IMR-90 (cell line): ENCODE data around the gene FOXN3. TPM values are rescaled to one million over a fixed set of nuclear protein-coding genes. Genes with fewer than 3 reads are reported as not detected.

Source experiments
- ATAC-seq: fragments of 200-7000 bp; cut with Tn5 transposase; 2 replicates; pipeline ENCODE4 v1.9.1; 2020; ENCODE audit warnings: low read depth, mild to moderate bottlenecking, moderate library complexity
- BruUV-seq: library from RNA; stranded (reverse); fragments of 400-500 nt; replicated peaks from 2 replicates; lab custom pipeline; 2021; lab: Mats Ljungman, UMichigan
- CTCF ChIA-PET: fragments of 300-600 bp; formaldehyde crosslinking; extraction: SDS; loops from one replicate; lab custom pipeline; 2021; ENCODE audit warnings: antibody characterized with exemption; lab: Yijun Ruan, JAX
- POLR2A ChIA-PET: fragments of 300-600 bp; sonication (Branson Sonifier 250); formaldehyde crosslinking; loops from one replicate; lab custom pipeline; 2022; ENCODE audit warnings: antibody characterized with exemption; ENCODE audit not compliant: unreplicated experiment; lab: Charles Lee
- DNase-seq: peaks from one replicate; pipeline ENCODE4 v3.0.0; 2013
- H2AFZ ChIP-seq: replicated peaks from 2 replicates; pipeline ENCODE3; 2013; ENCODE audit warnings: low read length, mild to moderate bottlenecking; ENCODE audit not compliant: poor library complexity
- H2AK5ac ChIP-seq: 2 replicates; pipeline ENCODE4 v1.6.1; 2013; ENCODE audit warnings: low read depth, low read length, inconsistent platforms
- H2AK9ac ChIP-seq: replicated peaks from 2 replicates; pipeline ENCODE3; 2013; ENCODE audit warnings: mild to moderate bottlenecking, low read depth, low read length, moderate library complexity; ENCODE audit not compliant: poor library complexity
- H2BK120ac ChIP-seq: 2 replicates; pipeline ENCODE4 v1.6.1; 2013; ENCODE audit warnings: low read depth, low read length, inconsistent platforms
- H2BK15ac ChIP-seq: 3 replicates; pipeline ENCODE4 v1.6.1; 2013; ENCODE audit warnings: low read depth, low read length, inconsistent platforms
- H2BK20ac ChIP-seq: 2 replicates; pipeline ENCODE4 v1.6.1; 2013; ENCODE audit warnings: low read depth, mild to moderate bottlenecking, inconsistent platforms, low read length, moderate library complexity
- H2BK5ac ChIP-seq: 2 replicates; pipeline ENCODE4 v1.6.1; 2013; ENCODE audit warnings: mild to moderate bottlenecking, low read depth, low read length, inconsistent platforms; ENCODE audit not compliant: poor library complexity, severe bottlenecking
- H3K14ac ChIP-seq: replicated peaks from 2 replicates; pipeline ENCODE4 v1.6.1; 2013; ENCODE audit warnings: low read depth, low read length, inconsistent platforms
- H3K18ac ChIP-seq: 2 replicates; pipeline ENCODE4 v1.6.1; 2013; ENCODE audit warnings: low read depth, low read length, control low read depth
- H3K23ac ChIP-seq: 2 replicates; pipeline ENCODE4 v1.6.1; 2013; ENCODE audit warnings: low read depth, low read length, inconsistent platforms
- H3K27ac ChIP-seq: 2 replicates; pipeline ENCODE4 v1.5.1; 2013; ENCODE audit warnings: mild to moderate bottlenecking, control low read depth, low read length; ENCODE audit not compliant: insufficient read depth
- H3K27me3 ChIP-seq: 2 replicates; pipeline ENCODE4 v1.6.1; 2013; ENCODE audit warnings: low read length; ENCODE audit not compliant: control insufficient read depth, insufficient read depth
- H3K36me3 ChIP-seq: 2 replicates; pipeline ENCODE4 v1.6.1; 2013; ENCODE audit warnings: low read length, mixed read lengths; ENCODE audit not compliant: control insufficient read depth, insufficient read depth
- H3K4ac ChIP-seq: 2 replicates; pipeline ENCODE4 v1.6.1; 2013; ENCODE audit warnings: low read depth, low read length, inconsistent platforms
- H3K4me1 ChIP-seq: 2 replicates; pipeline ENCODE4 v1.6.1; 2013; ENCODE audit warnings: low read length, mixed read lengths; ENCODE audit not compliant: control insufficient read depth, insufficient read depth
- H3K4me2 ChIP-seq: 2 replicates; pipeline ENCODE4 v1.6.1; 2013; ENCODE audit warnings: low read depth, mild to moderate bottlenecking, control low read depth, low read length, moderate library complexity
- H3K4me3 ChIP-seq: 2 replicates; pipeline ENCODE4 v1.5.1; 2013; ENCODE audit warnings: low read depth, mild to moderate bottlenecking, control low read depth, low read length, moderate library complexity; ENCODE audit not compliant: insufficient read depth
- H3K56ac ChIP-seq: 2 replicates; pipeline ENCODE4 v1.6.1; 2013; ENCODE audit warnings: low read length, inconsistent platforms; ENCODE audit not compliant: insufficient read depth; ENCODE audit errors: extremely low read depth
- H3K79me1 ChIP-seq, 2 experiments: 2 replicates each; pipeline ENCODE4 v1.6.1; 2013; ENCODE audit warnings: low read length in 2 of 2, inconsistent platforms in 1 of 2, low read depth in 1 of 2
- H3K9ac ChIP-seq: 2 replicates; pipeline ENCODE4 v1.6.1; 2013; ENCODE audit warnings: low read depth, low read length, control low read depth
- H3K9me1 ChIP-seq: 2 replicates; pipeline ENCODE4 v1.6.1; 2013; ENCODE audit warnings: low read length, inconsistent platforms; ENCODE audit not compliant: insufficient read depth
- H3K9me3 ChIP-seq: 2 replicates; pipeline ENCODE4 v1.6.1; 2013; ENCODE audit warnings: low read length; ENCODE audit not compliant: control insufficient read depth, insufficient read depth
- H4K20me1 ChIP-seq: 2 replicates; pipeline ENCODE4 v1.6.1; 2013; ENCODE audit warnings: low read length, inconsistent platforms; ENCODE audit not compliant: insufficient read depth
- H4K5ac ChIP-seq: 2 replicates; pipeline ENCODE4 v1.6.1; 2013; ENCODE audit warnings: mild to moderate bottlenecking, low read depth, low read length, control low read depth
- H4K8ac ChIP-seq, 2 experiments: 2 replicates each; pipeline ENCODE4 v1.6.1; 2013; ENCODE audit warnings: low read depth in 2 of 2, low read length in 2 of 2, control low read depth in 1 of 2, inconsistent platforms in 1 of 2
- H4K91ac ChIP-seq: 2 replicates; pipeline ENCODE4 v1.6.1; 2013; ENCODE audit warnings: low read depth, low read length, inconsistent platforms; ENCODE audit not compliant: insufficient read depth
- BHLHE40 ChIP-seq: fragments of 150-350 bp; IDR thresholded peaks from 2 replicates; pipeline ENCODE4 v1.6.1; 2016; ENCODE audit warnings: mild to moderate bottlenecking, low read depth, low read length
- CEBPB ChIP-seq: IDR thresholded peaks from 2 replicates; pipeline ENCODE4 v1.6.1; 2012; ENCODE audit warnings: low read depth, low read length, improper control_type of control experiment
- CTCF ChIP-seq: conservative IDR thresholded peaks from 2 replicates; pipeline ENCODE4 v1.5.1; 2012; ENCODE audit warnings: mild to moderate bottlenecking, low read depth, low read length, improper control_type of control experiment
- FOS ChIP-seq: fragments of 150-350 bp; IDR thresholded peaks from 2 replicates; pipeline ENCODE4 v1.6.1; 2016; ENCODE audit warnings: low read depth, low read length
- MAFK ChIP-seq: IDR thresholded peaks from 2 replicates; pipeline ENCODE4 v1.6.1; 2012; ENCODE audit warnings: low read depth, low read length, improper control_type of control experiment
- MAZ ChIP-seq: IDR thresholded peaks from 2 replicates; pipeline ENCODE4 v1.6.1; 2012; ENCODE audit warnings: low read depth, mild to moderate bottlenecking, low read length, improper control_type of control experiment, moderate library complexity, borderline replicate concordance
- MXI1 ChIP-seq: IDR thresholded peaks from 2 replicates; pipeline ENCODE4 v1.6.1; 2012; ENCODE audit warnings: low read depth, mild to moderate bottlenecking, low read length, moderate library complexity, borderline replicate concordance
- NFE2L2 ChIP-seq: fragments of 150-350 bp; IDR thresholded peaks from 2 replicates; pipeline ENCODE4 v1.6.1; 2016; ENCODE audit warnings: low read depth, mild to moderate bottlenecking, low read length
- POLR2A ChIP-seq: IDR thresholded peaks from 2 replicates; pipeline ENCODE4 v1.6.1; 2012; ENCODE audit warnings: mild to moderate bottlenecking, low read depth, low read length
- RAD21 ChIP-seq: IDR thresholded peaks from 2 replicates; pipeline ENCODE4 v1.6.1; 2012; ENCODE audit warnings: low read length, improper control_type of control experiment
- RCOR1 ChIP-seq: IDR thresholded peaks from 2 replicates; pipeline ENCODE4 v1.6.1; 2012; ENCODE audit warnings: mild to moderate bottlenecking, low read length, improper control_type of control experiment; ENCODE audit not compliant: insufficient replicate concordance
- RFX5 ChIP-seq: IDR thresholded peaks from 2 replicates; pipeline ENCODE4 v1.8.0; 2012; ENCODE audit warnings: low read depth, mild to moderate bottlenecking, low read length, moderate library complexity
- SMC3 ChIP-seq: fragments of 150-350 bp; IDR thresholded peaks from 2 replicates; pipeline ENCODE4 v1.6.1; 2016; ENCODE audit warnings: low read depth, mild to moderate bottlenecking, antibody characterized with exemption, low read length, moderate library complexity
- USF2 ChIP-seq: fragments of 150-350 bp; IDR thresholded peaks from 2 replicates; pipeline ENCODE4 v1.6.1; 2017; ENCODE audit warnings: mild to moderate bottlenecking, antibody characterized with exemption, low read length, low read depth
- WGBS, 2 experiments: methylation state at CpG; one replicate each; pipeline versions ENCODE4 v1.1.5 to v1.1.7; 2013; ENCODE audit warnings: missing lambda C conversion rate in 2 of 2; ENCODE audit not compliant: insufficient read length in 1 of 2; ENCODE audit errors: extremely low coverage in 2 of 2; 5-methylcytosine and 5-hydroxymethylcytosine counted together
- dilution Hi-C: fragments of 300-500 bp; cut with HindIII; formaldehyde crosslinking; loops from one replicate; pipeline ENCODE4 v1.14.3; 2018; ENCODE audit warnings: low sequenced_read_pairs; ENCODE audit not compliant: unreplicated experiment
- in situ Hi-C: fragments of 300-500 bp; cut with MboI; formaldehyde crosslinking; loops from 3 replicates; pipeline ENCODE4 v1.14.3; 2019; ENCODE audit warnings: low sequenced_read_pairs, inconsistent platforms, mixed read lengths
- intact Hi-C: fragments of 100-400 bp; cut with micrococcal nuclease; formaldehyde crosslinking; loops from 2 replicates; pipeline ENCODE4 v1.10.0; 2022
- polyA plus RNA-seq, 3 experiments: library from polyadenylated mRNA; depleted of rRNA; stranded (reverse); fragments of >200 nt; gene quantifications; 2 replicates each; pipeline ENCODE4 v1.2.3, GENCODE V29; 2012; ENCODE audit warnings: low replicate concordance in 1 of 3
- total RNA-seq: library from RNA; depleted of rRNA; stranded (reverse); fragments of >200 nt; gene quantifications from 2 replicates; pipeline ENCODE4 v1.2.3, GENCODE V29; 2012

Gene FOXN3
- total and polyA plus RNA-seq, 2 of the 4 experiments (the other 2 are of a cell fraction): 22.6 to 33.7 TPM

- H3K27ac ChIP-seq: no peak overlapping the region
- no CpG with 5 or more reads among the region's 4 CpGs for WGBS, 2 experiments
- no peak overlapping the region for H2BK15ac ChIP-seq
- H3K4me1 ChIP-seq: peaks cover 12% of the 10 kb centered on the region
- no peak overlapping the region for H3K9ac ChIP-seq
- DNase-seq (no peak), ATAC-seq (no peak)
- no peak overlapping the region for H2BK5ac ChIP-seq
- H2BK120ac ChIP-seq: no peak overlapping the region
- H3K79me1 ChIP-seq: peaks cover 23 to 68% of the 10 kb centered on the region in 2 experiments
- H3K4ac ChIP-seq: no peak overlapping the region
- no peak overlapping the region for H3K18ac ChIP-seq
- no peak overlapping the region for H2AK9ac ChIP-seq
- TF ChIP-seq CTCF (no peak), CEBPB (no peak), NFE2L2 (no peak), POLR2A (no peak), RAD21 (no peak), MXI1 (no peak), FOS (no peak), MAFK (no peak), SMC3 (no peak), RFX5 (no peak), MAZ (no peak), BHLHE40 (no peak), USF2 (no peak), RCOR1 (no peak)
- peaks cover 19% of the 10 kb centered on the region for H3K36me3 ChIP-seq
- no peaks in the 10 kb centered on the region for H3K27me3 ChIP-seq
- in situ Hi-C loops: no loop called here
- no peak overlapping the region for H4K5ac ChIP-seq
- no peak overlapping the region for H4K8ac ChIP-seq
- H2AFZ ChIP-seq: no peak overlapping the region
- POLR2A ChIA-PET: no interaction called here
- dilution Hi-C loops: no loop called here
- no peak overlapping the region for H2AK5ac ChIP-seq
- no peak overlapping the region for H3K4me2 ChIP-seq
- no peak overlapping the region for H4K91ac ChIP-seq
- H3K4me3 ChIP-seq: no peak overlapping the region
- no peak overlapping the region for H3K56ac ChIP-seq
- BruUV-seq: no TSS peak
- no peak overlapping the region for H3K23ac ChIP-seq
- peaks cover 27% of the 10 kb centered on the region for H3K9me1 ChIP-seq
- no peak overlapping the region for H2BK20ac ChIP-seq
- no peak overlapping the region for H3K14ac ChIP-seq
- intact Hi-C loops: no loop called here
- CTCF ChIA-PET: interaction anchor here (0.6 kb wide), 1 partner anchor 169 kb away, joined by 3 read pairs; no protein-coding TSS in a partner anchor
- peaks cover 36% of the 10 kb centered on the region for H4K20me1 ChIP-seq
- H3K9me3 ChIP-seq: no peaks in the 10 kb centered on the region
Observed at GRCh38 chr14:89184952-89185351, 232.1 kb downstream of the FOXN3 start.
